ENCODE measurements around the gene STK11.
"Not testable (repeated sequence)": the region's sequence is repeated elsewhere in the genome, so short reads cannot be mapped to it uniquely, and the experiment has no call there.

STK11 gene

GRCh38 chr19:1208830-1209229, 3.3 kb downstream of the STK11 start:
- not testable (repeated sequence) for DNase-seq (ENCODE audit: low read depth in 3 of 3, low spot score in 1 of 3)

GRCh38 chr19:1210227-1210538, 4.6 kb downstream of the STK11 start:
- DNase-seq (ENCODE audit: low read depth in 3 of 3, low spot score in 1 of 3) = no peak

GRCh38 chr19:1211494-1212234, 6.1 kb downstream of the STK11 start:
- DNase-seq (ENCODE audit: low read depth in 3 of 3, low spot score in 1 of 3) = no peak

GRCh38 chr19:1213391-1214286, 8.1 kb downstream of the STK11 start:
- DNase-seq (ENCODE audit: low read depth in 3 of 3, low spot score in 1 of 3) = peak in 1 of 3 donors; percentile 24

GRCh38 chr19:1214299-1214861, 8.8 kb downstream of the STK11 start:
- no peak for DNase-seq (ENCODE audit: low read depth in 3 of 3, low spot score in 1 of 3)

GRCh38 chr19:1214862-1215731, 9.5 kb downstream of the STK11 start:
- no peak for DNase-seq (ENCODE audit: low read depth in 3 of 3, low spot score in 1 of 3)

- DNase-seq (ENCODE audit: low read depth in 3 of 3, low spot score in 1 of 3) = no peak
Observed at GRCh38 chr19:1216756-1217155, 11.2 kb downstream of the STK11 start.

GRCh38 chr19:1217366-1217765, 11.8 kb downstream of the STK11 start:
- no peak for DNase-seq (ENCODE audit: low read depth in 3 of 3, low spot score in 1 of 3)

- DNase-seq (ENCODE audit: low read depth in 3 of 3, low spot score in 1 of 3) = no peak
Observed at GRCh38 chr19:1218751-1219567, 13.4 kb downstream of the STK11 start.

GRCh38 chr19:1219786-1220476, 14.4 kb downstream of the STK11 start:
- DNase-seq (ENCODE audit: low read depth in 3 of 3, low spot score in 1 of 3) = no peak

- no peak for DNase-seq (ENCODE audit: low read depth in 3 of 3, low spot score in 1 of 3)
Observed at GRCh38 chr19:1220477-1220930, 14.9 kb downstream of the STK11 start.

- no peak for DNase-seq (ENCODE audit: low read depth in 3 of 3, low spot score in 1 of 3)
Observed at GRCh38 chr19:1220976-1221903, 15.7 kb downstream of the STK11 start.

- DNase-seq (ENCODE audit: low read depth in 3 of 3, low spot score in 1 of 3) = no peak
Observed at GRCh38 chr19:1221904-1222255, 16.3 kb downstream of the STK11 start.

- DNase-seq (ENCODE audit: low read depth in 3 of 3, low spot score in 1 of 3) = no peak
Observed at GRCh38 chr19:1222394-1222793, 16.8 kb downstream of the STK11 start.

GRCh38 chr19:1223018-1223855, 17.7 kb downstream of the STK11 start:
- no peak for DNase-seq (ENCODE audit: low read depth in 3 of 3, low spot score in 1 of 3)

- no peak for DNase-seq (ENCODE audit: low read depth in 3 of 3, low spot score in 1 of 3)
Observed at GRCh38 chr19:1224047-1224825, 18.7 kb downstream of the STK11 start.

GRCh38 chr19:1224847-1225246, 19.3 kb downstream of the STK11 start:
- no peak for DNase-seq (ENCODE audit: low read depth in 3 of 3, low spot score in 1 of 3)

Data from stimulated activated CD4-positive, alpha-beta T cell treated with anti-CD3 and anti-CD28 coated beads, TNF-alpha, amount 100 ng/mL, for 1 hour (primary cell).